GM19099 (cell line): ENCODE data around the gene ZMYND11.

Experiments
- POLR2A ChIP-seq: IDR thresholded peaks from 3 replicates; pipeline ENCODE4 v1.6.1; 2011; ENCODE audit warnings: low read depth; ENCODE audit not compliant: insufficient read length; ENCODE audit errors: extremely low read depth

Gene ZMYND11

GRCh38 chr10:215444-215843, 80.2 kb downstream of the ZMYND11 start:
- no peak for TF ChIP-seq POLR2A

GRCh38 chr10:218798-219197, 83.5 kb downstream of the ZMYND11 start:
- no peak for TF ChIP-seq POLR2A

GRCh38 chr10:219731-220472, 84.6 kb downstream of the ZMYND11 start:
- TF ChIP-seq POLR2A: no peak

- no peak for TF ChIP-seq POLR2A
Observed at GRCh38 chr10:224571-224970, 89.3 kb downstream of the ZMYND11 start.

GRCh38 chr10:226018-226417, 90.8 kb downstream of the ZMYND11 start:
- no peak for TF ChIP-seq POLR2A

- TF ChIP-seq POLR2A: no peak
Observed at GRCh38 chr10:227014-227413, 91.8 kb downstream of the ZMYND11 start.

GRCh38 chr10:228366-228765, 93.1 kb downstream of the ZMYND11 start:
- TF ChIP-seq POLR2A: no peak

GRCh38 chr10:230758-231157, 95.5 kb downstream of the ZMYND11 start:
- TF ChIP-seq POLR2A: no peak

GRCh38 chr10:232061-232460, 96.8 kb downstream of the ZMYND11 start:
- TF ChIP-seq POLR2A: no peak

- TF ChIP-seq POLR2A: no peak
Observed at GRCh38 chr10:232878-233277, 97.6 kb downstream of the ZMYND11 start.

GRCh38 chr10:234708-235406, 99.6 kb downstream of the ZMYND11 start:
- TF ChIP-seq POLR2A: no peak

GRCh38 chr10:235915-236314, 100.7 kb downstream of the ZMYND11 start:
- no peak for TF ChIP-seq POLR2A

GRCh38 chr10:239109-239508, 103.9 kb downstream of the ZMYND11 start:
- TF ChIP-seq POLR2A: no peak

- TF ChIP-seq POLR2A: no peak
Observed at GRCh38 chr10:241451-241850, 106.2 kb downstream of the ZMYND11 start.

- TF ChIP-seq POLR2A: no peak
Observed at GRCh38 chr10:241966-242643, 106.8 kb downstream of the ZMYND11 start.

- TF ChIP-seq POLR2A: no peak
Observed at GRCh38 chr10:244227-244626, 109.0 kb downstream of the ZMYND11 start.
